T-helper 1 cell treated with Interleukin-12 subunit alpha and Interleukin-12 subunit beta and Interleukin-4 antibody, amounts not matched to agents 30 ng/mL and 1 ng/mL, for 36 hours (primary cell): Measurements from ENCODE around the gene RARRES1. TPM values are rescaled to one million over a fixed set of nuclear protein-coding genes. Genes with fewer than 3 reads are reported as not detected.

Source experiments
- total RNA-seq: library from RNA; stranded (reverse); gene quantifications from 2 replicates; pipeline ENCODE4 v1.2.3, GENCODE V29; 2022

The RARRES1 gene
- total RNA-seq, 1 donor from 2014 or later = not detected

Other genes starting within 250 kb of the RARRES1 start
- 0.80 TPM in 1 of 2 replicates, not detected in the other for gene MLF1, start 161.3 kb downstream of the RARRES1 start, total RNA-seq
- 49.1 and 54.8 TPM in 2 replicates for gene GFM1, start 87.9 kb downstream of the RARRES1 start, total RNA-seq
- gene LXN, start 59.8 kb downstream of the RARRES1 start, total RNA-seq = 12.0 and 13.1 TPM in 2 replicates
- gene MFSD1, start 69.6 kb upstream of the RARRES1 start, total RNA-seq = 33.9 and 39.5 TPM in 2 replicates